Endothelial cell of umbilical vein (primary cell): ENCODE measurements around the gene RABL6. TPM values are rescaled to one million over a fixed set of nuclear protein-coding genes. Genes with fewer than 3 reads are reported as not detected.

ENCODE experiments used
- BruUV-seq: library from RNA; stranded (reverse); fragments of 400-500 nt; replicated peaks from 2 replicates; lab custom pipeline; 2021; lab: Mats Ljungman, UMichigan
- CTCF ChIA-PET: fragments of 300-600, 350-600 bp; sonication (Branson Sonifier 250); formaldehyde crosslinking; loops from one replicate; lab custom pipeline; 2021; ENCODE audit warnings: antibody characterized with exemption, inconsistent platforms; lab: Charles Lee
- POLR2A ChIA-PET: fragments of 300-600, 350-600 bp; sonication (Branson Sonifier 250); formaldehyde crosslinking; loops from one replicate; lab custom pipeline; 2021; ENCODE audit warnings: antibody characterized with exemption, inconsistent platforms; lab: Charles Lee
- DNase-seq: peaks from one replicate; pipeline ENCODE4 v3.0.0-alpha.2; 2011; ENCODE audit warnings: low read depth, low spot score
- FAIRE-seq: peaks from 2 replicates; lab custom pipeline; 2011; peaks lifted over from hg19 to GRCh38; lab: Jason Lieb, UNC
- H2AFZ ChIP-seq: 2 replicates; pipeline ENCODE4 v1.6.0; 2012; ENCODE audit warnings: low read depth, low read length, control low read depth, inconsistent platforms
- H3K27ac ChIP-seq: 2 replicates; pipeline ENCODE4 v1.5.1; 2011; ENCODE audit warnings: low read depth, mild to moderate bottlenecking, control low read depth, low read length, moderate library complexity; ENCODE audit not compliant: insufficient read depth
- H3K27me3 ChIP-seq, 2 experiments: 2 replicates each; pipeline versions ENCODE4 v1.6.0 to v1.6.1; 2011; ENCODE audit warnings: low read length in 2 of 2, mixed read lengths in 1 of 2; ENCODE audit not compliant: control insufficient read depth in 2 of 2, insufficient read depth in 2 of 2
- H3K36me3 ChIP-seq, 2 experiments: 2 replicates in 1 of 2; 3 replicates in 1 of 2; pipeline ENCODE4 v1.5.1; 2011; ENCODE audit warnings: low read length in 2 of 2, mild to moderate bottlenecking in 1 of 2, moderate library complexity in 1 of 2; ENCODE audit not compliant: control insufficient read depth in 2 of 2, insufficient read depth in 2 of 2; ENCODE audit errors: extremely low read depth in 1 of 2
- H3K4me1 ChIP-seq: 3 replicates; pipeline ENCODE4 v1.5.1; 2011; ENCODE audit warnings: mild to moderate bottlenecking, low read length; ENCODE audit not compliant: control insufficient read depth, insufficient read depth; ENCODE audit errors: extremely low read depth
- H3K4me2 ChIP-seq: 2 replicates; pipeline ENCODE4 v1.6.1; 2011; ENCODE audit warnings: low read length, control low read depth, mixed read lengths; ENCODE audit not compliant: insufficient read depth
- H3K4me3 ChIP-seq, 3 experiments: fragments of 200-600 bp in 1 of 3; sonication (generic), shearing (Covaris generic) in 1 of 3; replicated peaks in 1 of 3; 2 replicates each; pipeline ENCODE4 v1.5.1; 2011 to 2016; ENCODE audit warnings: control low read depth in 3 of 3, low read length in 3 of 3, mild to moderate bottlenecking in 2 of 3, inconsistent platforms in 1 of 3, low read depth in 1 of 3, moderate library complexity in 1 of 3; ENCODE audit not compliant: insufficient read depth in 1 of 3
- H3K79me2 ChIP-seq: 2 replicates; pipeline ENCODE4 v1.6.0; 2012; ENCODE audit warnings: low read length, inconsistent platforms; ENCODE audit not compliant: control insufficient read depth, insufficient read depth
- H3K9ac ChIP-seq: replicated peaks from 2 replicates; pipeline ENCODE3; 2011; ENCODE audit warnings: low read length, control low read depth; ENCODE audit not compliant: insufficient read depth; ENCODE audit errors: extremely low read depth
- H3K9me1 ChIP-seq: replicated peaks from 3 replicates; pipeline ENCODE4 v1.6.0; 2011; ENCODE audit warnings: mild to moderate bottlenecking, low read length; ENCODE audit not compliant: control insufficient read depth, insufficient read depth; ENCODE audit errors: extremely low read depth
- H3K9me3 ChIP-seq: replicated peaks from 2 replicates; pipeline ENCODE4 v1.5.1; 2012; ENCODE audit warnings: low read length, inconsistent platforms; ENCODE audit not compliant: control insufficient read depth, insufficient read depth
- H4K20me1 ChIP-seq: replicated peaks from 2 replicates; pipeline ENCODE3; 2011; ENCODE audit warnings: mild to moderate bottlenecking, low read length; ENCODE audit not compliant: control insufficient read depth, insufficient read depth; ENCODE audit errors: extremely low read depth
- EZH2 ChIP-seq: IDR thresholded peaks from 2 replicates; pipeline ENCODE4 v1.6.1; 2012; ENCODE audit warnings: borderline replicate concordance, low read depth, mild to moderate bottlenecking, moderate library complexity, low read length, inconsistent platforms; ENCODE audit not compliant: severe bottlenecking
- FOS ChIP-seq: IDR thresholded peaks from 2 replicates; pipeline ENCODE4 v1.6.1; 2011; ENCODE audit warnings: mild to moderate bottlenecking, low read length, moderate library complexity, borderline replicate concordance; ENCODE audit not compliant: insufficient read depth
- GATA2 ChIP-seq: IDR thresholded peaks from 2 replicates; pipeline ENCODE4 v1.7.0; 2011; ENCODE audit warnings: low read depth, mild to moderate bottlenecking, moderate library complexity, mixed read lengths, low read length; ENCODE audit not compliant: insufficient read length, insufficient read depth
- JUN ChIP-seq: IDR thresholded peaks from 2 replicates; pipeline ENCODE4 v1.6.1; 2011; ENCODE audit warnings: borderline replicate concordance, low read depth; ENCODE audit not compliant: insufficient read length, insufficient read depth
- MYC ChIP-seq: IDR thresholded peaks from one replicate; pipeline ENCODE4 v1.6.1; 2011; ENCODE audit warnings: mild to moderate bottlenecking, low read depth, low read length
- POLR2A ChIP-seq: IDR thresholded peaks from 2 replicates; pipeline ENCODE4 v1.6.1; 2012; ENCODE audit warnings: low read depth, mild to moderate bottlenecking, control low read depth, low read length
- POLR2AphosphoS5 ChIP-seq: IDR thresholded peaks from 2 replicates; pipeline ENCODE4 v1.6.1; 2012; ENCODE audit warnings: low read depth, mild to moderate bottlenecking, control low read depth, low read length, moderate library complexity; ENCODE audit not compliant: insufficient read depth
- dilution Hi-C: fragments of 300-500 bp; cut with MboI; formaldehyde crosslinking; loops from one replicate; pipeline ENCODE4 v1.15.0; 2019; ENCODE audit warnings: low sequenced_read_pairs; ENCODE audit not compliant: extremely low pct_ligation_motif_present
- intact Hi-C: fragments of 100-400 bp; cut with micrococcal nuclease; formaldehyde crosslinking; loops from one replicate; pipeline ENCODE4 v1.10.0; 2022
- polyA plus RNA-seq, 4 experiments: library from polyadenylated mRNA; depleted of rRNA in 3 of 4; stranded (reverse) in 3 of 4; unstranded in 1 of 4; fragments of >200 nt; gene quantifications; 2 replicates each; pipeline versions ENCODE4 v1.2.1 to v1.2.3, GENCODE V29; 2011 to 2012; ENCODE audit warnings: missing spikeins in 1 of 4
- total RNA-seq: library from RNA; stranded (reverse); gene quantifications from 2 replicates; pipeline ENCODE4 v1.2.3, GENCODE V29; 2021
- TF ChIP-seq, protein P1 (sequence below): IDR thresholded peaks from 2 replicates; pipeline ENCODE4 v1.6.1; 2011; ENCODE audit not compliant: insufficient read depth, insufficient read length
- TF ChIP-seq, protein P2 (sequence below), 2 donors: IDR thresholded peaks; 1 replicate in 1 of 2; 2 replicates in 1 of 2; pipeline ENCODE4 v1.5.1; 2011; ENCODE audit warnings: low read length in 2 of 2, mild to moderate bottlenecking in 2 of 2, moderate library complexity in 2 of 2, control low read depth in 1 of 2, inconsistent platforms in 1 of 2, low read depth in 1 of 2; ENCODE audit not compliant: insufficient read depth in 1 of 2; ENCODE audit errors: extremely low read depth in 1 of 2

Gene RABL6
- total and polyA plus RNA-seq, 2 donors (not counting 3 experiments of a cell fraction or from before 2014, with no cell fraction given): 60.8 to 112 TPM

DNA sequence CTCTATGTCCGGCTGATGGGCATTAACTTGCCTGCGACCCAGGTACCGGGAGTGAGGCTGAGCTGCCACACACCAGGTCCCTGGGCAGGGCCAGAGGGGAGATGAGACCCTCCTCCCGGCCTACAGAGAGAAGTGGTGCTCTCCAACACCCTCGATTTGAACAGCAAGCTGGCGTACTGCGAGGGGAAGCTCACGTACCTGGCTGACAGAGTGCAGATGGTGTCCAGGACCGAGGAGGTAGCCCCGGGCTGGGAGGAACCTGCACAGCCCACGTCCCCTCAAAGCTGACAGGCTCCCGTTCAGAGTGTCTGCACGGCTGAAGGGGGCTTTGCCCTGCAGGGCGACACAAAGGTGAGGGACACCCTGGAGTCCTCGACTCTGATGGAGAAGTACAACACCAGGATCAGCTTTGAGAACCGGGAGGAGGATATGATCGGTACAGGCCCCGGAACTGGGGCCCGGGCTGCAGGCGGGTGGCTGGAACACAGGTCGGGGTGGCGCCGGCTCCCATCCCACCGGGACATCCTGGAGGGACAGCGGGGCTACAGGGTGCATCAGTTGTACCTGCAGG lies 1.0 kb upstream of the RABL6 start:
- Histone ChIP-seq H3K27ac (no peak overlapping the region), H3K4me3 (peak overlapping the region in 2 of 3 experiments; percentile 78 to 98), H3K9me1 (no peaks in the 10 kb centered on the region), H3K4me2 (peak overlapping the region; percentile 21), H3K36me3 (no peaks in the 10 kb centered on the region), H3K9me3 (no peaks in the 10 kb centered on the region), H3K4me1 (peaks cover 15% of the 10 kb centered on the region), H2AFZ (no peak overlapping the region), H3K79me2 (peaks cover 35% of the 10 kb centered on the region), H4K20me1 (no peaks in the 10 kb centered on the region), H3K27me3 (peaks cover 2 to 5% of the 10 kb centered on the region in 2 experiments), H3K9ac (no peak overlapping the region)
- DNase-seq (no peak), FAIRE-seq (no peak)
- TF ChIP-seq, protein P1, sequence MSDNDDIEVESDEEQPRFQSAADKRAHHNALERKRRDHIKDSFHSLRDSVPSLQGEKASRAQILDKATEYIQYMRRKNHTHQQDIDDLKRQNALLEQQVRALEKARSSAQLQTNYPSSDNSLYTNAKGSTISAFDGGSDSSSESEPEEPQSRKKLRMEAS: no peak
- TF ChIP-seq FOS: no peak
- no peak for TF ChIP-seq GATA2
- TF ChIP-seq POLR2AphosphoS5: no peak
- no peak for TF ChIP-seq POLR2A
- TF ChIP-seq, protein P2, sequence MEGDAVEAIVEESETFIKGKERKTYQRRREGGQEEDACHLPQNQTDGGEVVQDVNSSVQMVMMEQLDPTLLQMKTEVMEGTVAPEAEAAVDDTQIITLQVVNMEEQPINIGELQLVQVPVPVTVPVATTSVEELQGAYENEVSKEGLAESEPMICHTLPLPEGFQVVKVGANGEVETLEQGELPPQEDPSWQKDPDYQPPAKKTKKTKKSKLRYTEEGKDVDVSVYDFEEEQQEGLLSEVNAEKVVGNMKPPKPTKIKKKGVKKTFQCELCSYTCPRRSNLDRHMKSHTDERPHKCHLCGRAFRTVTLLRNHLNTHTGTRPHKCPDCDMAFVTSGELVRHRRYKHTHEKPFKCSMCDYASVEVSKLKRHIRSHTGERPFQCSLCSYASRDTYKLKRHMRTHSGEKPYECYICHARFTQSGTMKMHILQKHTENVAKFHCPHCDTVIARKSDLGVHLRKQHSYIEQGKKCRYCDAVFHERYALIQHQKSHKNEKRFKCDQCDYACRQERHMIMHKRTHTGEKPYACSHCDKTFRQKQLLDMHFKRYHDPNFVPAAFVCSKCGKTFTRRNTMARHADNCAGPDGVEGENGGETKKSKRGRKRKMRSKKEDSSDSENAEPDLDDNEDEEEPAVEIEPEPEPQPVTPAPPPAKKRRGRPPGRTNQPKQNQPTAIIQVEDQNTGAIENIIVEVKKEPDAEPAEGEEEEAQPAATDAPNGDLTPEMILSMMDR (IDR thresholded peaks at IDR 0.05; ENCODE audit: extremely low read depth in 1 of 2, insufficient read depth in 1 of 2, low read depth in 1 of 2, low read length in 2 of 2): no peak
- no peak for TF ChIP-seq EZH2
- no peak for TF ChIP-seq JUN
- no peak for TF ChIP-seq MYC
- dilution Hi-C loops (loop anchor here (25.0 kb wide), 1 partner anchor 131 kb away; the partner anchor contains the start of genes C8G and FBXW5), intact Hi-C loops (loop anchor here (1.0 to 5.0 kb wide), 2 partner anchors 36 to 138 kb away; partner anchors contain the start of genes AJM1 and FBXW5)
- ChIA-PET POLR2A (interaction anchor here (0.7 kb wide), 1 partner anchor 13 kb away, joined by 5 read pairs; no protein-coding TSS in a partner anchor), CTCF (interaction anchor here (0.9 to 3.7 kb wide), 9 partner anchors 13 to 430 kb away, joined by 3 to 13 read pairs (median 4); partner anchors contain the start of genes AJM1, FBXW5 and TMEM141)
- BruUV-seq: no TSS peak
